Stimulated activated CD4-positive, alpha-beta T cell treated with anti-CD3 and anti-CD28 coated beads, Interleukin-12 subunit alpha, Interleukin-12 subunit beta, amount 100 ng/mL, for 24 hours (primary cell): ENCODE measurements around the gene EFCAB9.
A peak's percentile ranks its signal among the peaks of the same experiment; 100 is the strongest.

Experiments
- DNase-seq, 2 experiments: peaks; one replicate each; pipeline ENCODE4 v3.0.0-alpha.2; 2020; ENCODE audit warnings: low read depth in 2 of 2

EFCAB9 gene

DNA sequence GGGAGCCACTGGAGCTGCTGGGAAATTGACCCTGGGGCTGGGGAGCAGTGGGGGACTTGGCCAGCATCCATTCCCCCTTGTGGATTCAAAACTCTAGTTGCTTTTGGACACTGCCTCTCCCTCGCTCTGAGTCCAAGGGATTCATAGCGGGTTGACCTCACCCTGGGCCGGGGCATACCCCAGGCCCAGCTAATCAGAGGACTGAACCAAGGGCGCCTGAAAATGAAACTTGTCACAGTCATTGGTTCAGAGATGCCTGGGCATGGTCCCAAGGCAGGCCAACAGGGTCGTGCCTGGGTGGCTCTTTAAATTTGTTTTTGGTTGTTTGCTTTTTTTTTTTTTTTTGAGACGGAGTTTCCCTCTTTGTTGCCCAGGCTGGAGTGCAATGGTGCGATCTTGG, 28.5 kb upstream of the EFCAB9 start:
- DNase-seq, result no peak

DNA sequence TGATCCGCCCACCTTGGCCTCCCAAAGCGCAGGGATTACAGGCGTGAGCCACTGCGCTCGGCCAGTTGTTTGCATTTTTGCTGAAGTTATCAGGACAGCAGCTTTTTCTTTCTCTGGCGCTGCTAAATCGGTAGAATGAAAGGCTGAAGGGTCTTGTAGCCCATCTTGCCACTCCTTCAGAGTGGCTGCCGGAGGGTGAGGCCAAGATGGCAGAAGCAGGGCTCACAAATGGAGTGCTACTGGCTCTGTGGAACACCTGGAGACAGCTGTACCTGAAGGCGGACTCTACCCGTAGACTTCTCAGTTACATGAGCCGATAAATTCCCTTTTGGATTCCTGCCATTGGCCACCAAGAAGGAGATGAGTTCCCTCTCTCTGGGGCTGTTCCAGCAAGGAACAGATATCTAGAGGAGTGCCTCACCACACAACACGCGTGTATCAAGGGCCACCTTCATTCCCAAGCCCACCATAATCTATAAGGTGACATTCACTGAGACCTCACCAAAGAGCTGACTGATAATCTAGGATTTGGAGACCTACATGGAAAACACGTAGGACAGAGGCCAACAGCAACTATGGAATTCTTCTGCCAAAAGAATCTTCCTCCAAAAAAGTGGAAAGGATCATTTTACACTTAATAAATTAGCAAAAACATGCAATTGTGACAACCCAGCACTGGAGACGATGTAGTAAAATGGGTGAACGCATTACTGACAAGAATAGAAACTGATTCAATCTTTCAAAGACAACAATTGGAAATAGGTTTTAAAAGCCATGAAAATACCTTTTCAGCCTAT, 27.7 kb upstream of the EFCAB9 start:
- DNase-seq, result no peak

DNA sequence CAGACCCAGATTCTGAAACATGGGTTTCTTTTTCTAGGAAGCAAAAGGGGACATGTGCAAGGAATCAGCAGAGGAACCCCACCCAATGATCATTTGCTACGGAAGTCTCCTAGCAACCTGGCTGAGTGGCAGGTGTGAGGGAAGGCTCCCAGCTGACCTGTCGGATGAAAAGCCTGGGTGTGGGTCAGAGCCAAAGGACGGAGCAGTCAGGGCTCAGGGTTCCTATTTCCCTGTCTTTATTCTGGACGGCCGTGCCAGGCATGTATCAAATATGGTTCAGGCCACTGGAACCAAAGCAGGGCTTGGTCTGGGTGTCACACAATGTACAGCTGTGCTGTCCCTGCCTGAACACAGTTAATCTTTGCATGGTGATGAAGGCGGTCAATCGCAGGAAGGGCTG, 26.1 kb upstream of the EFCAB9 start:
- no peak for DNase-seq

DNA sequence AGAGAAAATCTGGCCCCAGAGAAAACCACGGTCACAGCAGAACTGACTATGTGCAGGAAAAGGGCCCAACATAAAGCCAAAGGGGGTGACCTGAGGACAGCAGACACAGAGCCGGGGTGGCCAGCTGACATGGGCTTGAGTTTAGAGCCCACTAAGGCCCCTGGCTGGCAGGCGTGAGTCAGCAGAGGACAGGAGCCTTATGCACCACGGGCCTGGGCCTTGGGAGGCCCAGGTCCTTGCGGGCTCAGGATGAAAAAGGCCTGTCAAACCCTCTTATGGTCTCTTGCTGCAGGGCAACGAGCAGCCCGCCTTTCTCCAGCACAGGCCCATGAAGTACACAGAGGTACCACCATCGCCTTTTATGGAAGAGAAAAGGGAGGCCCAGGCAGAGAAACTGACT, 25.7 kb upstream of the EFCAB9 start:
- DNase-seq, result no peak

DNA sequence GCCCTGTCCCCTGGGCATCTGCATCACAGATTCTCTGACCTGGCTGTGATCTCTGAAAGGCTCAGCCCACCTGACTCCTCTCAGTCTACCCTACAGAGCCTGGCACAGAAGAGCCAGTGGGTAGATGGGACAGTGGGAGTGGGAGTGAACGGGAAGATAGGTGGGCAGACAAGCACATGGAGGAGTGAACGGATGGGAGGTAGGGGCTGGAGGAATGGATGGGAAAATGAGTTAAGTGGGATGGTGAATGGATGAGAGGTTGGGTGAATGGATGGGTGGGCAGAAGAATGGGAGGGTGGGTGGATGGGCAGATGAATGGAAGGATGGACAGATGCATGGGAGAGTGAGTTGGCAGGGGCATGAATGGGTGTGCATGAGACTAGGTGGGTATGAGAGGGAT, 24.8 kb upstream of the EFCAB9 start:
- DNase-seq, result no peak

DNA sequence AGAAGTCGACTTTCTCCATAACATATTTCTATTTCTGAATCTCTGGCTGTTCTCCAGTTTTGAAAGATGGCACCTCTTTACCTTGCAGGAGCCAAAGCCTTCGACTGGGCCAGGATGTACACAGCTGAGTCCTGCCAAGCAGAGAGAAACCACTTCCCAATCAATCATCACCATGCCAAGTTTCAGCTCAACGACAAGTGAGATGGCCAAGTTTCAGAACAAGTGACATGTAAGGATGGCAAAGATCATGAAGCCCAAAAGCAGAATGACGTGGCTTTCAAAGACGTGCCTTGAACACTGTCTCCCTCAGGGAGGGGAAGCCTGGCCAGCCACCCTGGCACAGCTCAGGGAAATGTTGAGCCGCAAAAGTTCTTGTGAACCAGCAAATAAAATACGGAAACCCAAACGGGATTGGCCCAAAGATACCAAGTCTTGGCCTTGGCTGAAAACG, 23.7 kb upstream of the EFCAB9 start:
- no peak for DNase-seq

DNA sequence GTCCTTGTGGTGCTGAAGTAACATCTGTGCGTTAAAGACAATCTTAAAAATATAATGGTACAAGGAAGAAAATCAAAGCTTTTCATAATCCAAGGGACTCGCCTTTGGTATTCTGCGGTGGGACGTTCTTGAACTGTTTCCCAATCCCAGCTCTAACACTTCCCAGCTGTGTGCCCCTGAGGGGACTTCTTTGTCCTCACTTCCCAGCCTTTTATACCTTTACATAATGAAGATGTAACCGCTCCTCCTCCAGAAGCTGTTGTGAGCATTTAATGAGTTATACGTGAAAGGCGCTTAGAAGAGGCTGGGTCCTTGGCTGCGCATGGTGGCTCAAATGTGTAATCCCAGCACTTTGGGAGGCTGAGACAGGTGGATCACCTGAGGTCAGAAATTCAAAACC, 22.9 kb upstream of the EFCAB9 start:
- no peak for DNase-seq

DNA sequence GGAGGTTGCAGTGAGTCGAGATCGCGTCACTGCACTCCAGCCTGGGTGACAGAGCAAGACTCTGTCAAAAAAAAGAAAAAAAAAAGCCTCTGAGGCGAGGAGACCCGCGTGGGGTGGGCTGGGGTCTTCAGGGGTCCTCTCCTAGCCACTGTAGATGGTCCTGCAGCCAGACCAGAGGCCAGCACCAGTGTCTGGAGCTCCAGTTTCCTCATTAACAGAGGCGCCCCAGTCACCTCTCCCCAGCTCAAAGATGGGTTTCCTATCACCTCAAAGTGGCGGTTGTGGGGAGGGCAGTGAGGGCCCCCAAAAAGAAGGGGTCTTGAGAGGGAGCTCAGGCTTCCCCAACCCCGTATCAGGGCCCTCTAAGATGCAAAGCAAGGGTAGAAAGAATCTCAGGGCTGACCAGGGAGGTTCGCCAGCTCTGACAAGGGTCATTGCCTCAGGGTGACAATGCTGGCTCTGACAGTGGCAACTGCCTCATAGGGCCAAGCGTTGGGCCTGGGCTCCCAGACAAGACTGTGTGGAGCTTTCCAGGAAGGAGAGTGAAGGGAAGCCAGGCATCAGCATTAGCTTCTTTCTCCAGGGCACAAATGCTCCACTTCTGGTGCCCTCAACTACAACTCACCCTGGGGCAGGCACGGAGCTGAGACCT, 20.9 kb upstream of the EFCAB9 start:
- no peak for DNase-seq

DNA sequence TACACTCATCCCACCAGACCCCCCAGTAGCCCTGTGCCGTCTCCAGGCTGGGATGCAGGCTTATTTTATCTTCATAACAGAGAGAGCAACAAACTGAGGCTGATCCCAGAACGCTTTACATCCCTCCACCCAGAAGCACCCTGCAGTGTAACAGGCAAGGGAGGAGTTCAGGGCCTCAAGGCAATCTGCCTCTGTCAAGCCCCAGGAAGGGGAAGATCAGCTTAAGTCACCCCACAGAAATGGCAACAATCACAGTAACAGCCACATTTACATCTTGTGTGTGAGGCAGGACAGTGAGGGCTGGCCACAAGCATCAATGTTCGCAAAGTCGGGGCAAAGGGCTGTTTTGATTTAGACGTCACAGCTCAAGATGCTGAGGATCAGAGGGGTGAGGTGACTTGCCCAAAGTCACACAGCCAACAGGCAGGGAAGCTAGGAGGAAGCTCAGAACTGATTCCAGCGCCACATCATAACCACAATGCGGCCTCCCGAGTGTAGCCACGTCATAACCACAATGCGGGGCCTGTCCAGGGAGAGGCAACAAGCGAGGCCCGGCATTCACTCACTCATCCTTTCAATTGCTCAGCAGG, 20.3 kb upstream of the EFCAB9 start:
- peak; percentile 61 to 80 for DNase-seq

DNA sequence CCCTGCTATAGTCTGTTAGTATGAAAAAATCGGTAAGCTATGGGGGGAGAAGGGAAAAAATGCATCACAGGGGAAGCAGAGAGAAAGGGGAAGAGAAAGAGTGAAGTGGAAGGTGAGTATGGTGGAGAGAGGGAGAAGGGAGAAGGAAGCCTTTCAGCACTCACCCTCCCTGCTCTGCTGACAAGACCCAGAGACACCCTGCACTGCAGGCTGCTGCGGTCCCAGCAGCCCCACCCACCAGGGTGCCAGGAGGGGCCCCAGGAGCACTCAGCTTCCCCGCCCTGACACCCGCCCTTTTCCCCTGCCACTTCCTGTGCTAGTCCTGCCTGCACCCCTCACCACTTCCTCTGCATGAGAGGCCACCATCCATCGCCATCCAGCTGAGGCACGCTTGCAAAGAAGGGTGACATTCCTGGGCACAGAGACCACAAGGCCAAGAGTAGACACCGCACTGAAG, 18.7 kb upstream of the EFCAB9 start:
- DNase-seq, result peak; percentile 82 to 89

DNA sequence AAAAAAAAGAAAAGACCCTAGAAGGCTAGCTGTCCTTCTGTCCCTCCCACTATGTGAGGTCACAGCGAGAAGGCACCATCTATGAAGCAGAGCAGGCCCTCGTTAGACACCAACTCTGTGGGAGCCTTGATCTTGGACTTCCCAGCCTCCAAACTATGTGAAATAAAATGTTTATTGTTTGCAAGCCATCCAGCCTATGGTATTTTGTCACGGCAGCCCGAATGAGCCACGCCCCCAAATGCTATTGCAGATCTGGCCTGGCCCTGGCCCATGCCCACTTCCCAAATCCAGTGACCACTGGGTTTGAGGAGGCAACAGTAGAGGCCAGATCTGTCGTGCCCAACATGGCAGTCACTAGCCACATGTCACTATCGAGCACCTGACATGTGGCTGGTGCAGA, 16.8 kb upstream of the EFCAB9 start:
- DNase-seq, result no peak

DNA sequence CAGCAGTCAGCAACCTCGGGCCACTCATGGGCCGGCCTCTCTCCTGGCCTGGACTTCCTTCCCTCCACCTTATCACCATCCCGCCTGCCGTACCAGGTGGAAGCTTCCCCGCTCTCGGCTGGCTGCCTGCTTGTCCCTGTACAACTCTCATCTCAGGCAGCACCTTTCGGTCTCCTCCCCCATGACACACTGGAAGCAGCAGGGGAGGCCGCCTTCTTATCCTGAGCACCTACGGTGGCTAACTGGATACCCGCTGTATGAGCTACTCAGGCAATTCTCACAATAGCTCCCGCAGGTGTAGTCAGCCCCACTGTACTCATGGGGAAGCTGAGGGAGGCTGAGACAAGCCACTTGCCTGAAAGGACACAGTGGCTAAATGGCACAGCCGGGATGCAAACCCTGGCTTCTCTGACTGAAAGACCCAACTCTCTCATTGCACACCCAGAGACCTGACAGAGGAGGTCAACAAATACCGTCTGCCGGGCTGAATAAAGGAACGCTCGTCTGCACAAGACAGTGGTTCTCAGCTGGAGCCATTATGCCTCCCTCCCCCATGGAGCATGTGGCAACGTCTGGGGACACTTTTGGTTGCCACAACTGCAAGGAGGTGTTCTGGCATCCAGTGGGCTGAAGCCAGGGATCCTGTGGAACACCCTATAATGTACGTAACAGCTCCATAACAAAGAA, 15.5 kb upstream of the EFCAB9 start:
- no peak for DNase-seq

DNA sequence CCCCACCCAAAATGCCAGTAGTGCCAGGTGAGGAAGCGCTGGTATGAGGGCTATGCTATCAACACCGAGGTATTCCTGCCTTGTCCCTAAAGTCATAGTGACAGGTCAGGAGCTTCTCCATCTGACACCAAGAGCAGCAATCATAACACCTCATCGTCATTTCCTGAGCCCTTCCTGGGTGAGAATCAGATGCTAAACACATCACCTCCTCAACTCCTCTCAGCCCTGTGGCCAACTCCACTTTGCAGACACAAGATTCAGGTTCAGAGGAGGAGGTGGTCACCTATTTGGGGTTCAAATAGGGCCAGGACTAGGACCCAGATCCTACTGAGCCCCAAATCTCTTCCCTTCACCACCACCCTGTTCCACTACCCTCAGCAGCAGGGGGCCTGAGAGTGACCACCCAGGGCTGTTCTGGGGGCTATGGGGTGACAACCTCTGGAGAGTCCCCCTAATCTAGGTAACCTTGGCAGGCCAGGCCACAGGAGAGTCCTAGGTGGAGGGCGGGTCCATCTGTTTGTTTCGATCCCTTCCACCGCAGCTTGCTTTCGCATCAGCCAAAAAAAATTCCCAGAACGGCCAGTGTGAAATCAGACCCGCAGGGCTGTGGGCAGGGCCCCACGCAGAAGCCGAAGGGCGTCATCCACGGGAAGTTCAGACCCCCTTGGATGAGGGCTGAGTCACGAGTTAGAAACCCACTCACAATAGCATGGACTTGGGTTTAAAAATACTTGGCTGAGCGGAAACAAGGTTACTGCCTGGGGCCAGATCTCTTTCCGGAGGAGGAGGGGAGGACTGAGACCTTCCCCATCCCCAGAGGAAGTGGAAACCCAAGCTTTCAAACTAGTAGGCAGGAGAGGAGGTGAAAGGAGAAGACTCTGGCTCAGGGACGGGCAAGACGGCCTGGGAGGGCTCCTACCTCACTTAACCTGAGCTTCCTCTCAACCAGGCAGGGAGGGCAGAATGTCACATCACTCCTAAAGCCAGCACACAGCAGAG, 14.7 kb upstream of the EFCAB9 start:
- peak in 1 of 2 experiments; percentile 36 for DNase-seq

DNA sequence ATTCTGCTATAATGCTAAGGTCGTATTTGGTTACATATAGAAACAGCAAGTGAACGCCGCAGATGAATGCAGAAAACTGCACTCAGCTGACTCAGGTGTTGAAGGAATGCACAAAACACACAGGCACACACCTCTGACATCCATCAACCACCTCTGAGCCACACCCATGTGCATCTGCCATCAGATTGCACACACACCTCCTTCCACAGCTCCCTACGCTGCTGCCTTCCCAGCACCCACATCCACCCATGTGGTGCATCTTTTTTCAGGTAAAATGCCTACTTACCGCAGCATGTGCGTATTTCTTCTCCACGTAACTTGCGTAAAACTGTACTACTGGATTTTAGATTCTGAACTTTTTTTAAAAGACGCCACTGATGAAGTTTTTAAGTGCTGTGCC, 13.0 kb upstream of the EFCAB9 start:
- no peak for DNase-seq

DNA sequence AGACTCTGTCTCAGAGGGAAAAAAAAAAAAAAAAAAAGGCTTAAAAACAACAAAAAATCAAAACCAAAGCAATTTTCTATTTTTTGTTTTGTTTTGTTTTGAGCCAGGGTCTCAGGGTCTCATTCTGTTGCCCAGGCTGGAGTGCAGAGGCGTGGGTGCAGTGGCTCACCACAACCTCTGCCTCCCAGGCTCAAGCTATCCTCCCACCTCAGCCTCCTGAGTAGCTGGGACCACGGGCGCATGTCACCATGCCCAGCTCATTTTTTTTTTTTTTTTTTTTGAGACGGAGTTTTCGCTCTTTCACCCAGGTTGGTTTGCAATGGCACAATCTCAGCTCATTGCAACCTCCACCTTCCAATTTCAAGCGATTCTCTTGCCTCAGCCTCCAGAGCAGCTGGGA, 11.7 kb upstream of the EFCAB9 start:
- DNase-seq, result no peak

DNA sequence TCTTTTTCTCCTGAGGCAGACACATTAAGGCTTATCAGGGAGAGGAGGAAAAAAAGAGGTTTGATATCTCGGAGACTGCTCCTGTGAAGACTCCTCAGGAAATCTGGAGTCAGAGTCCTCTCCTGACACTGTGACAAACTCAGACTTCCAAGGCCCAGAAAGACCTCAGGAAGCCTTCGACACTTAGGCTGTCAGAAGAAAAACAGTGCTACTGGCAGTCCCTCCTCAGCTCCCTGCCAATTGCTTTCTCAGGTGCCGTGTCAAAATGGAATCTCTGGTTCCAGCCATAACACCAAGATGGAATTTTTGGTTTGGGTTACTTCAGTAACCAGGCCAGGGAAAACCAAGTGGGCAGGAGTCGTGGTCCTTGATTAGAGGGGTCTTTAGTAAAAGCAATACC, 10.1 kb upstream of the EFCAB9 start:
- DNase-seq, result no peak

DNA sequence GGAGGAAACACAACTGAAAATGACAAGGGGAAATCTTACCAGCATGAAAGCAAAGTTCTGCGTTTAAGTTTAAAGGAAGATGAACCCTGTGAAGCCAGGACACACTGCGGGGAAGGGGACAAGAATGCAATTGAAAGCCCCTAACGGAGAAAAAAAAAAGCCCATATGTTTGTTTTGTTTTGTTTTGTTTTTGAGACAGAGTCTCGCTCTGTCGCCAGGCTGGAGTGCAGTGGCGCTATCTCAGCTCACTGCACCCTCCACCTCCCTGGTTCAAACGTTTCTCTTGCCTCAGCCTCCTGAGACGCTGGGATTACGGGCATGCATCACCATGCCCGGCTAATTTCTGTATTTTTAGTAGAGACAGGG, 8.9 kb upstream of the EFCAB9 start:
- no peak for DNase-seq

DNA sequence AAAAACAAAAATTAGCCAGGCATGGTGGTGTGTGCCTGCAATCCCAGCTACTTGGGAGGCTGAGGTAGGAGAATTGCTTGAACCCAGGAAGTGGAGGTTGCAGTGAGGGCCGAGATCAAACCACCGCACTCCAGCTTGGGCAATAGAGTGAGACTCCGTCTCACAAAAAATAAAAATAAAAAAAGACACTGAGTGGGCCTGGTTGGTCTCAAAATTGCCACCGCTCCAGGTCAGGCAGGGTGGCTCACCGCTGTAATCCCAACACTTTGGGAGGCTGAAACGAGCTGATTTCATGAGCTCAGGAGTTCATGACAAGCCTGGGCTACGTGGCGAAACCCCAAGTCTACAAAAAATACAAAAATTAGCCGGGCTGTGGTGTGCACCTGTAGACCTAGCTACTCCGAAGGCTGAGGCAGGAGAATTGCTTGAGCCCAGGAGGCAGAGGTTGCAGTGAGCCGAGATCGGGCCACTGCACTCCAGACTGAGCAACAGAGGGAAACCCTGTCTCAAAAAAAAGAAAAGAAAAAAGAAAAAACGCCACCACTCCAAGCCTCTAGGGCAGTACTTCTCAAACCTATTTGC, 7.8 kb upstream of the EFCAB9 start:
- no peak for DNase-seq

DNA sequence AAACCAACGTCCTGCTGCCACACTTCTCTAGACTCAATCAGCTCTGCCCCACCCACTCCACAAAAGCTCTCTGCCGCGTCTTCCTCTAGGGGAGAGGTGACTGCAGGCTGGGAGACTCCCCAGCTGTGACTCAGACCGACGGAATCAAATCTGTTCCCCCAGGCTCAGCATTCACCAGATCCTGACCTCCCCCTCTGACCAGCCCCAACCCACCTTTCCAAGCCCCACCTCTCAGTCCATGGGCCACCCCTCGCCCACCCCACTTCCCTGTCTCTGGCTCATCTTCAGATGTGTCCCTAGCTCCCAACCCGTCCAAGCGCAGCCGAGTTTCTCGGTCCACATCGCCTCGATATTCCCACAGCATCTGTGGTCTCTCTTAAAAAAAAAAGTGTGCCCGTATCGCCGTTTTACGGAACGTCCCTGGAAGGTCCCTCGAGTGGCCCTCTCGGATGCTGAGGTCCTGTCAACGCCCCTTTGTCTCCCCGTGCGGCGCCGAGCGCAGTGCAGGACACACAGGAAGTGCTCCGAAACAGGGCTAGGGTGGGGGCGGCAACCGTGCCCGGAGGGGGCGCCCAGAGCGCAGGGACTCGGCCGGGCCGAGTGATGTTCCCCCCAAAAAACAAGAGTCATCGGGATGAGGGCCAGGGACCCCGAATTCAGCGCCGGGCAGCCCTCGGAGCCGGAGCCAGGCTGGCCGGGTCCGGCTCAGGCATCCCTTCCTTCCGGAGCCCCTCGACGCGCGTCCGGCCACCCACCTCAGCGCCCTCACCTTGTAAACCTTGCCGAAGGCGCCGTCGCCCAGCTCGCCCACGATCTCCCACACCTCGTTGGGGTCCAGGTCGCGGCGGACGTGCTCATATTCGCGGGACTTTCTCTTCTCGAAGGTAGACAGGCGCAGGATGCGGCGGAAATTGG, 6.6 kb upstream of the EFCAB9 start:
- peak in 1 of 2 experiments; percentile 63 for DNase-seq
